ENCODE data around the gene KRT80.

The KRT80 gene

DNA sequence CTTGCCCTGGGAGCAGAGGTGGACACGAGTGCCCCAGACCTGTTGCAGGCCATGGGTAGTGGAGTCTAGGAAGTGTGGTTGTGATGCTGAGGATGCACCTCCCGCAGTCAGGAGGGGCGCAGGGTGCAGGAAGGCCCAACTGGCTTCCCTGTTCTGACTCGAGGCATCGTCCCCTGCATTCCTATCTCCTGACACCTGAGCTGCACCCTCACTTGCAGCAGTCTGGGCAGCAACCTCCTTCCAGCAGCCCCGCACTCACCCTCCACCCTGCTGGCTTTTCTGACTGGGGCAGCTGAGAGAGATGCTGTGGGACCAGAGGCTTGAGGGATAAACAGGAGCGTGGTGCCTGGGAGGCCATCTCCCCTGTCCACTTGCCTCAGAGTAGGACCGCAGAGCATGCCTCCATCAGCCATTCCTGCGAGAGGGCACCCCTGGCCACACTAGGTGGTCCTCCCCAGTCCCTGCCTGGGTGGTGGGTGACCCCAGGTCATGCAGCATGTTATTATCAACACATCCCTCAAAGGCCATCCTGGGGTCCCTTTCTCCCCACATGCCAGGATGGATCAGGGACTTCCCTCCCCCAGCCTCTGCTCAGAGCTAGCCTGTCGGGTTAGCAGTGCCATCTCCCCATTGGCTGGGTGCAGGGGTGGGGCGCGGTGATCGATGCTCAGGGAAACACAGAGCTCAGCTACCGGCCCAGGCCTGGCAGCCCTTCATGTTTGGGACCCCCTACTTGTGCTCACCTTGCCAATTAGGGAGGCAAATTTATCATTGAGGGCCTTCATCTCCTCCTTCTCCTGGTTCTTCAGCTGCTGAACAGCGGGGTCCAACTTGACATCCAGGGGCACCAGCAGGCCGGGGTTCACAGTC, 719 bp downstream of the KRT80 start:
- Histone ChIP-seq H3K9ac (ENCODE audit: low read depth, low read length) (no peak overlapping the region), H3K27ac (ENCODE audit: low read depth, low read length) (no peak overlapping the region), H3K4me1 (ENCODE audit: control insufficient read depth, insufficient read depth, low read length) (peaks cover 5% of the 10 kb centered on the region; the same call in 1 of the 2 replicates), H3K4me3 (ENCODE audit: low read depth, low read length) (no peak overlapping the region), H3K9me3 (ENCODE audit: control insufficient read depth, insufficient read depth, low read length) (no peaks in the 10 kb centered on the region), H3K27me3 (ENCODE audit: control insufficient read depth, insufficient read depth, low read length) (no peaks in the 10 kb centered on the region), H3K36me3 (ENCODE audit: control insufficient read depth, insufficient read depth, low read length) (no peaks in the 10 kb centered on the region)

DNA sequence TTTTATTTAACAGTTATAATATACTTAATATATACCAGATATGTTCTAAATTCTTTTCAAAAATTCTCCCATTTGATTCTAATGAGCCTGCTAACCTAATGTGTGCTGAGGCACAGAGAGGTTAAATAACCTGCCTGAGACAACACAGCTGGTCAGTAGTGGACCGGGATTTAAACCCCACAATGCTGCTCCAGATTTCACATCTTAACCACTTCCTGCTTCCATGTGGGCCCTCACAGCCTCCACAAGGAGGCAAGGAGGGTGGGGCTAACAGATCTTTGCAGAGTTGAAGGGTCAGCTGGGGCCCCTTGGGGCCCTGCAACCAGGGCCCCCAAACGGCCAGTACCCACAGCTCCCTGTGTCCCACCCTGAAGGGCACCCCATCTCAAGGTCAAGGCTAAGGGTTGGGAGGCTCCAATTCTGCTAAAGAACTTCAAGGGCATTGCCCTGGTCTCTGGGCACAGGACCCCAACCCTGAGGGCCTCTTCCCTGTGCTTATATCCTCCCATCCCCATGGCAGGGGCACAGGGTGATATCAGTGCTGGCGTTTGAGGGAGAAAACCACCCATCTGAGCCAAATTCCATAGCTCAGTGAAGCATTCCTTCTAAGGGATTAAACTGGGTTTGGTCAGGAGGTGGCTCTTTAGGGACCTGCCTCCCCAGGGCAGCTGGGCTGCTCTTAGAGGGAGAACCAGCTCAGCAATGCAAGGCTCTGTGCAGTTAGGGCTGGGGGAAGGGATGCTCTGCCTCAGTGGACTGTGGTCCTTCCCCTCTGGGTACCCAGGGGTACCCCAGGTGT, 2.2 kb downstream of the KRT80 start:
- Histone ChIP-seq H3K27me3 (ENCODE audit: control insufficient read depth, insufficient read depth, low read length) (no peaks in the 10 kb centered on the region), H3K9me3 (ENCODE audit: control insufficient read depth, insufficient read depth, low read length) (no peaks in the 10 kb centered on the region), H3K9ac (ENCODE audit: low read depth, low read length) (no peak overlapping the region), H3K4me1 (ENCODE audit: control insufficient read depth, insufficient read depth, low read length) (peaks cover 2% of the 10 kb centered on the region; the same call in 1 of the 2 replicates), H3K4me3 (ENCODE audit: low read depth, low read length) (no peak overlapping the region), H3K27ac (ENCODE audit: low read depth, low read length) (no peak overlapping the region), H3K36me3 (ENCODE audit: control insufficient read depth, insufficient read depth, low read length) (no peaks in the 10 kb centered on the region)

- H3K27me3 ChIP-seq (ENCODE audit: control insufficient read depth, insufficient read depth, low read length): no peaks in the 10 kb centered on the region
- H3K4me1 ChIP-seq (ENCODE audit: control insufficient read depth, insufficient read depth, low read length): peaks cover under 1% of the 10 kb centered on the region
- H3K4me3 ChIP-seq (ENCODE audit: low read depth, low read length): no peak overlapping the region
- no peak overlapping the region for H3K27ac ChIP-seq (ENCODE audit: low read depth, low read length)
- H3K9me3 ChIP-seq (ENCODE audit: control insufficient read depth, insufficient read depth, low read length): no peaks in the 10 kb centered on the region
- H3K9ac ChIP-seq (ENCODE audit: low read depth, low read length): no peak overlapping the region
- H3K36me3 ChIP-seq (ENCODE audit: control insufficient read depth, insufficient read depth, low read length): no peaks in the 10 kb centered on the region
Measured at GRCh38 chr12:52188658-52189057, 3.2 kb downstream of the KRT80 start.

GRCh38 chr12:52187640-52188039, 4.2 kb downstream of the KRT80 start:
- Histone ChIP-seq H3K27me3 (ENCODE audit: control insufficient read depth, insufficient read depth, low read length) (no peaks in the 10 kb centered on the region), H3K36me3 (ENCODE audit: control insufficient read depth, insufficient read depth, low read length) (no peaks in the 10 kb centered on the region), H3K9me3 (ENCODE audit: control insufficient read depth, insufficient read depth, low read length) (no peaks in the 10 kb centered on the region), H3K4me3 (ENCODE audit: low read depth, low read length) (no peak overlapping the region), H3K9ac (ENCODE audit: low read depth, low read length) (no peak overlapping the region), H3K27ac (ENCODE audit: low read depth, low read length) (no peak overlapping the region), H3K4me1 (ENCODE audit: control insufficient read depth, insufficient read depth, low read length) (peaks cover 11% of the 10 kb centered on the region)

DNA sequence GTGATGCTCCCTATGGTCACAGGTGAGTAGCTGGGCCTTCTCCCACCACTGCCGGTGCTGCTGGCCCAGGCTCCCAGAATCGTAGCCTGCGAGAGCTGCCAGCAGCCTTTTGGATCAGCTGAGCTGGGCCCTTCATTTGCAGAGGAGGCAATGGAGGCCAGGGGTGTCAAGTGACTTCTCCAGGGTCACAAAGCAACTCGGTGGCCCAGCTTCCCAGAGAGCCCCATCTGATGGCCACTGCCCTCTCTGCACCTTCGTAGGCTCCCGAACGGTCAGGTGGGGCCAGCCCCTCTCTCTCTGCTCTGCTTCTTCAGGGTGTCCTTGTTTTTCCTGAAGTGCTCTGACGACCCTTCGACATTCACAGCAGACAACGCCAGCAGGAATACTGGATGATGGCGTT, 4.6 kb downstream of the KRT80 start:
- H3K36me3 ChIP-seq (ENCODE audit: control insufficient read depth, insufficient read depth, low read length): no peaks in the 10 kb centered on the region
- H3K9ac ChIP-seq (ENCODE audit: low read depth, low read length): no peak overlapping the region
- H3K27me3 ChIP-seq (ENCODE audit: control insufficient read depth, insufficient read depth, low read length): no peaks in the 10 kb centered on the region
- H3K4me3 ChIP-seq (ENCODE audit: low read depth, low read length): no peak overlapping the region
- H3K9me3 ChIP-seq (ENCODE audit: control insufficient read depth, insufficient read depth, low read length): no peaks in the 10 kb centered on the region
- no peak overlapping the region for H3K27ac ChIP-seq (ENCODE audit: low read depth, low read length)
- peaks cover 15% of the 10 kb centered on the region for H3K4me1 ChIP-seq (ENCODE audit: control insufficient read depth, insufficient read depth, low read length)

DNA sequence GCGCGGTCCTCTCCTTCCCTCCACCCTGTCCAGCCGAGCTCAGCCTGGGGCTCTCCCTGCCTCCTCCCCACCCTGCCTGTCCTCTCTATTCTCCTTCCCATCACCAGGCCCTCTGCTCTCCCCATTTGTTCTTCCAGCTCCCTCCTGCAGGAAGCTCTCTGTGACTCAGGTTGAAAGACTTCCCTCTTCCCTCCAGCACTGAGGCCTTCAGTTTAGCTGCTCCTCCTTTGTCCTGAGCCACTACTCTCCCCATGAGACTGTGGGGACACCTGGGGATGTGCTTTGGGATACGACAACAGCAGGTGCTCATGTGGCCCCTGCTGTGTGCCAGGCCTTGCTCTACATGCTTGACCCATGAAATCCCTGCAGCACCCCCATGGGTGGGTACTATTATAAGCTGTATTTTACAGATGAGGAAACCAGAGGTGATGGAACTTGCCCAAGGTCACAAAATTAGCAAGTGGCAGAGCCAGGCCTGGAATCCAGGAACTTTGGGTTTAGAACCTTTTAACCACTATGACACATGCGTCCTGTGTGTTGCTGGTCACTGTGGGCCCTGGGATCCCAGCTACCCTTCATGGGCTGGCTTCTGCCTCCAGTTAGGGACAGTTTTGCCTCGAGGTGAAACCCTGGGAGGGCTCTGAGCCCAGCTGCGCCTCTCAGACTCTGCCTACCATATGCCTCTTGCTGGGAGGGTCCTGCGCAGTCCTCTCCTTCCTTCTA, 5.5 kb downstream of the KRT80 start:
- H3K27ac ChIP-seq (ENCODE audit: low read depth, low read length): no peak overlapping the region
- H3K4me1 ChIP-seq (ENCODE audit: control insufficient read depth, insufficient read depth, low read length): peaks cover 24% of the 10 kb centered on the region

DNA sequence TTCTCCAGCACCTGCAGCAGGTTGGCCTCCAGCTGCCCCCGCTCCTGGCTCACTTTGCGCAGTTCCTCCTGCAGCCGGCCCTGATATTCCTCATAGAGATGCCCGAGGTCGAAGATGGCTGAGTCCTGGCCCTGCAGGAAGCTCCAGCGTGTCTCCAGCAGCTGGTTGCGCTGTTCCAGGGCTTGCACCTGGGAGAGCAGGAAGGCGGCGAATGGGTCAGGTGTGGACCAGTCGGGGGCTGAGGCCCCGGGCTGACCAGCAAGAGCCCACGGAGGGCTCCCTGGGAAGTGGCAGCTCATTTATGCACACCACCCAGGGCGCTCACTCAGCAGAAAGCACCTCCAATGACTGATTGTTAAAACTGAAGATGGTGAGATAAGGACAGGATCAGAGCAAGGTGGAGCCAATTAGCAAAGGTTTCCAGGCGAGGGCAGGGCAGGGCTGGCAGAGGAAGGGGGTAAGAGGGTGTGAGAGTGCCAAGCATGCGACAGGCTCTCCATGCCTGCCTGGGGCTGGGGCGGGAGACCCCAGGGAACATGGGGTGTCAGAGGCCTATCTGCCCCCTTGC, 6.3 kb downstream of the KRT80 start:
- no peaks in the 10 kb centered on the region for H3K27me3 ChIP-seq (ENCODE audit: control insufficient read depth, insufficient read depth, low read length)
- no peaks in the 10 kb centered on the region for H3K9me3 ChIP-seq (ENCODE audit: control insufficient read depth, insufficient read depth, low read length)
- no peaks in the 10 kb centered on the region for H3K36me3 ChIP-seq (ENCODE audit: control insufficient read depth, insufficient read depth, low read length)
- peaks cover 29% of the 10 kb centered on the region for H3K4me1 ChIP-seq (ENCODE audit: control insufficient read depth, insufficient read depth, low read length)
- H3K9ac ChIP-seq (ENCODE audit: low read depth, low read length): no peak overlapping the region
- no peak overlapping the region for H3K27ac ChIP-seq (ENCODE audit: low read depth, low read length)
- H3K4me3 ChIP-seq (ENCODE audit: low read depth, low read length): no peak overlapping the region

More for the DNA sequence above, 5.5 kb downstream of the KRT80 start:
- Histone ChIP-seq H3K27me3 (ENCODE audit: control insufficient read depth, insufficient read depth, low read length) (no peaks in the 10 kb centered on the region), H3K9me3 (ENCODE audit: control insufficient read depth, insufficient read depth, low read length) (no peaks in the 10 kb centered on the region), H3K4me3 (ENCODE audit: low read depth, low read length) (no peak overlapping the region), H3K36me3 (ENCODE audit: control insufficient read depth, insufficient read depth, low read length) (no peaks in the 10 kb centered on the region), H3K9ac (ENCODE audit: low read depth, low read length) (no peak overlapping the region)

DNA sequence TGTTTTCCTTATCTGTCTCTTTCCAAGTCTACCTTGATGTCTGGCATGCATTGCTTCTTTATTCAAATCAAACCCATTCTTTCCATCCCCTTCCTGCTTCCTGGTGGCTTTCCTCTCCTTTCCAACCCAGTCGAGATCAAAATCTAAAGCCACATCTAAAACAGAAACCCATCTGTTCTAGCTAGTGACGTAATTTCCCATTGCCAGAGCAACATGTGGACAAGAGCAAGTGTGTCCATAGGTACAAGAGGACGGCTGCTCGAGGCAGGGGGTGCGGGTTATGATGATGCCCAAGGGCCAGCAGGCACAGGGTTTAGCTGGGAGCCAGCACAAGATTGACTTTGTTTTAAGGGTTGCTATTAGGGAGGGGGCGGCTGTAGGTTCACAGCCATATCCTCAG, 7.0 kb downstream of the KRT80 start:
- H3K27ac ChIP-seq (ENCODE audit: low read depth, low read length): no peak overlapping the region
- no peaks in the 10 kb centered on the region for H3K27me3 ChIP-seq (ENCODE audit: control insufficient read depth, insufficient read depth, low read length)
- no peak overlapping the region for H3K4me3 ChIP-seq (ENCODE audit: low read depth, low read length)
- no peaks in the 10 kb centered on the region for H3K9me3 ChIP-seq (ENCODE audit: control insufficient read depth, insufficient read depth, low read length)
- peaks cover 29% of the 10 kb centered on the region for H3K4me1 ChIP-seq (ENCODE audit: control insufficient read depth, insufficient read depth, low read length)
- no peak overlapping the region for H3K9ac ChIP-seq (ENCODE audit: low read depth, low read length)
- H3K36me3 ChIP-seq (ENCODE audit: control insufficient read depth, insufficient read depth, low read length): no peaks in the 10 kb centered on the region

GRCh38 chr12:52183971-52184370, 7.8 kb downstream of the KRT80 start:
- Histone ChIP-seq H3K9ac (ENCODE audit: low read depth, low read length) (no peak overlapping the region), H3K27me3 (ENCODE audit: control insufficient read depth, insufficient read depth, low read length) (no peaks in the 10 kb centered on the region), H3K36me3 (ENCODE audit: control insufficient read depth, insufficient read depth, low read length) (no peaks in the 10 kb centered on the region), H3K4me1 (ENCODE audit: control insufficient read depth, insufficient read depth, low read length) (peaks cover 29% of the 10 kb centered on the region), H3K27ac (ENCODE audit: low read depth, low read length) (no peak overlapping the region), H3K4me3 (ENCODE audit: low read depth, low read length) (no peak overlapping the region), H3K9me3 (ENCODE audit: control insufficient read depth, insufficient read depth, low read length) (no peaks in the 10 kb centered on the region)

DNA sequence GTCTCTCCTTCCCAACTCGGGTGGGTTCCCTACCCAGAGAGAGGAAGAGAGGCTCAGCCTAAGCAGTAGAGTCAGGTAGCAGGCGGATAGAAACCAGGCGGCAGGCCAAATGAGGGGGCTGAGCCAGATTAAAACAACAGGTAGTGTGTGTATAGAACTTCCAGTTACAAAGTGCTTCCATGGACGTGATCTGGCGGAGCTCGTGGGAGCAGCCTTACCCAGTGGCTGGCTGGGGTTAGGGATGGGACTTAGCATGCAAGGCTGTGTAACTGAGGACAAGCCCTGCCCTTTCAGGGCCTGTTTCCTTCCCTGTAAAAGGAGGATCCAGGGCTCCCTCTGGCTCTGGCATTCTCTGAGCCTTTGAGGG, 8.3 kb downstream of the KRT80 start:
- Histone ChIP-seq H3K27me3 (ENCODE audit: control insufficient read depth, insufficient read depth, low read length) (no peaks in the 10 kb centered on the region), H3K27ac (ENCODE audit: low read depth, low read length) (no peak overlapping the region), H3K9ac (ENCODE audit: low read depth, low read length) (no peak overlapping the region), H3K36me3 (ENCODE audit: control insufficient read depth, insufficient read depth, low read length) (no peaks in the 10 kb centered on the region), H3K4me3 (ENCODE audit: low read depth, low read length) (no peak overlapping the region), H3K9me3 (ENCODE audit: control insufficient read depth, insufficient read depth, low read length) (no peaks in the 10 kb centered on the region), H3K4me1 (ENCODE audit: control insufficient read depth, insufficient read depth, low read length) (peaks cover 29% of the 10 kb centered on the region)

Measured in HUES48 (cell line).